K562 (cell line): ENCODE measurements around the gene STK4. TPM values are rescaled to one million over a fixed set of nuclear protein-coding genes. Genes with fewer than 3 reads are reported as not detected.

Experiments
- ATAC-seq: fragments of 200-7000 bp; cut with Tn5 transposase; 3 replicates; pipeline ENCODE4 v1.9.1; 2020; ENCODE audit warnings: moderate library complexity
- BruUV-seq: library from RNA; stranded (reverse); fragments of 400-500 nt; replicated peaks from 2 replicates; lab custom pipeline; 2021; lab: Mats Ljungman, UMichigan
- CTCF ChIA-PET: fragments of 300-600 bp; formaldehyde crosslinking; extraction: SDS; loops from one replicate; lab custom pipeline; 2021; ENCODE audit warnings: low intra/inter-chr PET ratio; lab: Yijun Ruan, JAX
- POLR2A ChIA-PET: fragments of 300-600, 350-650 bp; sonication (Branson Sonifier 250); formaldehyde crosslinking; extraction: SDS; loops from one replicate; lab custom pipeline; 2021; ENCODE audit warnings: antibody characterized with exemption, inconsistent platforms; lab: Yijun Ruan, JAX
- DNase-seq, 4 experiments: peaks; one replicate each; pipeline versions ENCODE4 v3.0.0 to v3.0.0-alpha.2; 2011 to 2018; ENCODE audit warnings: low spot score in 3 of 4, mixed read lengths in 3 of 4; ENCODE audit errors: extremely low read depth in 1 of 4
- FAIRE-seq: peaks from 2 replicates; lab custom pipeline; 2011; peaks lifted over from hg19 to GRCh38; lab: Jason Lieb, UNC
- H2AFZ ChIP-seq: 2 replicates; pipeline ENCODE4 v1.6.0; 2011; ENCODE audit warnings: low read depth, low read length, control low read depth, inconsistent platforms
- H3K27ac ChIP-seq: fragments of 200-600 bp; 3 replicates; pipeline ENCODE4 v1.8.0; 2011; ENCODE audit warnings: low read depth, mild to moderate bottlenecking, control low read depth, inconsistent platforms, low read length, moderate library complexity, mixed read lengths; ENCODE audit errors: extremely low read depth
- H3K27me3 ChIP-seq, 2 experiments: fragments of 300-600 bp in 1 of 2; 2 replicates in 1 of 2; 3 replicates in 1 of 2; pipeline versions ENCODE4 v1.6.0 to v1.8.0; 2011; ENCODE audit warnings: inconsistent platforms in 2 of 2, low read length in 2 of 2, mild to moderate bottlenecking in 1 of 2, mixed read lengths in 1 of 2, moderate library complexity in 1 of 2; ENCODE audit not compliant: control insufficient read depth in 2 of 2, insufficient read depth in 2 of 2
- H3K36me3 ChIP-seq: fragments of 300-600 bp; 3 replicates; pipeline ENCODE4 v1.8.0; 2011; ENCODE audit warnings: mild to moderate bottlenecking, low read length, inconsistent platforms; ENCODE audit not compliant: control insufficient read depth, insufficient read depth
- H3K4me1 ChIP-seq, 2 experiments: fragments of 200-600 bp in 1 of 2; replicated peaks in 1 of 2; 2 replicates in 1 of 2; 3 replicates in 1 of 2; pipeline versions ENCODE4 v1.5.1 to v1.8.0; 2011; ENCODE audit warnings: inconsistent platforms in 2 of 2, low read length in 2 of 2, mild to moderate bottlenecking in 1 of 2, mixed read lengths in 1 of 2, moderate library complexity in 1 of 2; ENCODE audit not compliant: control insufficient read depth in 2 of 2, insufficient read depth in 2 of 2
- H3K4me2 ChIP-seq: 2 replicates; pipeline ENCODE4 v1.6.1; 2011; ENCODE audit warnings: low read length, control low read depth, inconsistent platforms, mixed read lengths; ENCODE audit not compliant: insufficient read depth
- H3K4me3 ChIP-seq: fragments of 200-600 bp; sonication (generic), shearing (Covaris generic); 2 replicates; pipeline ENCODE4 v1.5.1; 2016; ENCODE audit warnings: control low read depth, inconsistent platforms
- H3K79me2 ChIP-seq: fragments of 200-600 bp; 3 replicates; pipeline ENCODE4 v1.8.0; 2011; ENCODE audit warnings: low read length, inconsistent platforms; ENCODE audit not compliant: control insufficient read depth, insufficient read depth
- H3K9ac ChIP-seq, 2 experiments: 2 replicates each; pipeline versions ENCODE4 v1.6.0 to v1.6.1; 2011; ENCODE audit warnings: low read depth in 2 of 2, low read length in 2 of 2, control low read depth in 1 of 2, inconsistent platforms in 1 of 2, mild to moderate bottlenecking in 1 of 2, mixed read lengths in 1 of 2; ENCODE audit not compliant: insufficient read depth in 1 of 2
- H3K9me1 ChIP-seq: one replicate; pipeline ENCODE4 v1.6.0; 2011; ENCODE audit warnings: inconsistent platforms, mild to moderate bottlenecking, low read length, moderate library complexity; ENCODE audit not compliant: control insufficient read depth, insufficient read depth
- H3K9me3 ChIP-seq: replicated peaks from 2 replicates; pipeline ENCODE4 v1.5.1; 2011; ENCODE audit warnings: low read depth, low read length, inconsistent platforms; ENCODE audit not compliant: control insufficient read depth, insufficient read depth
- H4K20me1 ChIP-seq: replicated peaks from 2 replicates; pipeline ENCODE4 v1.6.1; 2011; ENCODE audit warnings: low read length, inconsistent platforms, mixed read lengths; ENCODE audit not compliant: control insufficient read depth, insufficient read depth
- EGR1 ChIP-seq: fragments of 450-650 bp; conservative IDR thresholded peaks from 2 replicates; pipeline ENCODE4 v1.6.1; 2017; ENCODE audit warnings: mild to moderate bottlenecking
- MEF2A ChIP-seq: IDR thresholded peaks from 2 replicates; pipeline ENCODE4 v1.6.1; 2011; ENCODE audit warnings: low read depth, mild to moderate bottlenecking, low read length, moderate library complexity; ENCODE audit not compliant: control insufficient read depth
- RAD21 ChIP-seq, 2 experiments: fragments of 250-450 bp in 1 of 2; fragments of 450-650 bp in 1 of 2; sonication (Bioruptor Pico) in 1 of 2; formaldehyde crosslinking in 1 of 2; IDR thresholded peaks in 1 of 2; conservative IDR thresholded peaks in 1 of 2; 2 replicates each; pipeline versions ENCODE4 v1.4.0 to v1.8.0; 2020 to 2022; ENCODE audit warnings: mild to moderate bottlenecking in 2 of 2, moderate library complexity in 1 of 2
- SMAD4 ChIP-seq: fragments of 250-450 bp; sonication (Bioruptor Pico); conservative IDR thresholded peaks from 2 replicates; pipeline ENCODE4 v1.8.0; 2021; ENCODE audit warnings: inconsistent platforms, mild to moderate bottlenecking, moderate library complexity
- TBL1XR1 ChIP-seq, 2 experiments: IDR thresholded peaks; 2 replicates each; pipeline ENCODE4 v1.6.1; 2012; ENCODE audit warnings: improper control_type of control experiment in 2 of 2, low read length in 2 of 2, mild to moderate bottlenecking in 1 of 2
- ZNF184 ChIP-seq: sonication (generic); formaldehyde crosslinking; IDR thresholded peaks from 2 replicates; pipeline ENCODE4 v1.5.0; 2020; ENCODE audit warnings: missing genetic modification reagents
- ZNF197 ChIP-seq: fragments of 200-800 bp; sonication (Bioruptor generic); IDR thresholded peaks from 2 replicates; pipeline ENCODE4 v1.6.1; 2016; ENCODE audit warnings: low read depth, missing genetic modification characterization, missing compliant biosample characterization
- ZNF695 ChIP-seq: fragments of 450-650 bp; formaldehyde crosslinking; IDR thresholded peaks from 2 replicates; pipeline ENCODE4 v1.4.0; 2020; ENCODE audit warnings: mild to moderate bottlenecking, moderate library complexity
- WGBS: fragments of 100-300 bp; shearing (Covaris generic); methylation state at CpG from one replicate; pipeline ENCODE4 v1.1.6; 2016; ENCODE audit warnings: low coverage, mixed read lengths; ENCODE audit not compliant: insufficient coverage; ENCODE audit errors: missing lambda C conversion rate; 5-methylcytosine and 5-hydroxymethylcytosine counted together
- in situ Hi-C: fragments of 300-500 bp; cut with MboI; formaldehyde crosslinking; loops from 4 replicates; pipeline ENCODE4 v1.15.0; 2018; ENCODE audit warnings: inconsistent platforms, mixed read lengths
- intact Hi-C: fragments of 100-400 bp; cut with micrococcal nuclease; formaldehyde crosslinking; loops from 2 replicates; pipeline ENCODE4 v1.14.2; 2022
- polyA plus RNA-seq, 8 experiments: library from polyadenylated mRNA; depleted of rRNA in 4 of 8; stranded (reverse) in 5 of 8; unstranded in 3 of 8; fragments of >200 nt; fragmentation: Nextera tagmentation in 2 of 8; fragmentation: Illumina TruSeq in 1 of 8; extraction: Ambion mirVana in 2 of 8; extraction: Trizol in 1 of 8; gene quantifications; 2 replicates each; pipeline versions ENCODE4 v1.2.1 to v1.2.3, GENCODE V29; 2011 to 2014; ENCODE audit warnings: inconsistent platforms in 1 of 8, missing spikeins in 1 of 8
- total RNA-seq, 7 experiments: library from RNA; depleted of rRNA in 6 of 7; stranded (reverse); fragments of >200 nt in 6 of 7; fragmentation: Illumina TruSeq in 2 of 7; extraction: Trizol in 2 of 7; gene quantifications; 2 replicates each; pipeline versions ENCODE4 v1.2.1 to v1.2.3, GENCODE V29; 2011 to 2021; ENCODE audit warnings: low replicate concordance in 1 of 7

Gene STK4
- total and polyA plus RNA-seq, 9 of the 15 experiments (the other 6 are each of a cell fraction or from before 2014, with no cell fraction given): 11.9 to 30.6 (median 22.2) TPM

GRCh38 chr20:45085289-45085688 is 119.0 kb downstream of the STK4 start:
- Histone ChIP-seq H3K4me3 (no peak overlapping the region), H3K4me2 (no peak overlapping the region), H2AFZ (no peak overlapping the region), H3K9me1 (no peaks in the 10 kb centered on the region), H3K9me3 (no peaks in the 10 kb centered on the region), H3K4me1 (no peaks in the 10 kb centered on the region), H3K27me3 (no peaks in the 10 kb centered on the region), H3K9ac (no peak overlapping the region), H3K27ac (no peak overlapping the region), H3K36me3 (peaks cover 10% of the 10 kb centered on the region; the same call in 2 of the 3 replicates), H3K79me2 (no peaks in the 10 kb centered on the region), H4K20me1 (no peaks in the 10 kb centered on the region)
- 61% methylated on average over 2 of the region's 2 CpGs for WGBS
- in situ Hi-C loops (no loop called here), intact Hi-C loops (no loop called here)
- POLR2A ChIA-PET: interaction anchor here (0.6 kb wide), 1 partner anchor 1494 kb away, joined by 3 read pairs; the partner anchor contains the start of gene IFT52
- FAIRE-seq (no peak), DNase-seq (no peak), ATAC-seq (no peak)
- CTCF ChIA-PET: no interaction called here
- BruUV-seq: no TSS peak
- TF ChIP-seq MEF2A (no peak), ZNF197 (CRISPR knock-in tag) (no peak), ZNF184 (CRISPR knock-in tag) (no peak), ZNF695 (CRISPR knock-in tag) (no peak), EGR1 (no peak), RAD21 (CRISPR knock-in tag; conservative IDR thresholded peaks at IDR 0.05 in 1 of 2, IDR thresholded peaks at IDR 0.05 in 1 of 2) (no peak), SMAD4 (CRISPR knock-in tag) (no peak), TBL1XR1 (IDR thresholded peaks at IDR 0.05; ENCODE audit: low read length in 2 of 2) (no peak)
